ENCODE results near the gene CCL21.

The CCL21 gene

GRCh38 chr9:34665067-34665380, 44.9 kb downstream of the CCL21 start:
- H3K27ac ChIP-seq (ENCODE audit: extremely low read depth, low read depth, low read length): no peak overlapping the region; the same call in 1 of the 2 replicates
- POLR2A ChIA-PET: interaction anchor here (0.7 to 1.6 kb wide), 9 partner anchors 9 to 786 kb away, joined by 3 to 14 read pairs (median 4); partner anchors contain the start of genes GALT, IL11RA and SIGMAR1

GRCh38 chr9:34664281-34665066, 45.5 kb downstream of the CCL21 start:
- POLR2A ChIA-PET: interaction anchor here (0.7 to 1.6 kb wide), 9 partner anchors 8 to 787 kb away, joined by 3 to 14 read pairs (median 4); partner anchors contain the start of genes GALT, IL11RA and SIGMAR1
- TF ChIP-seq PRDM10 (tag by site-specific recombination; IDR thresholded peaks at IDR 0.05) (peak; percentile 32; the same call in 1 of the 2 replicates), ZSCAN30 (tag by site-specific recombination; IDR thresholded peaks at IDR 0.05) (0 out of 2 replicates have a peak, but pooled peaks have one; percentile 17), ZFP69B (tag by site-specific recombination; IDR thresholded peaks at IDR 0.05) (peak; percentile 75), ZBTB48 (tag by site-specific recombination; IDR thresholded peaks at IDR 0.05) (peak; percentile 36; the same call in 1 of the 2 replicates), ZNF692 (tag by site-specific recombination; IDR thresholded peaks at IDR 0.05) (peak; percentile 78), ZNF600 (tag by site-specific recombination; IDR thresholded peaks at IDR 0.05) (peak; percentile 72), ZNF214 (tag by site-specific recombination; IDR thresholded peaks at IDR 0.05; ENCODE audit: borderline replicate concordance) (no peak), ZNF514 (tag by site-specific recombination; IDR thresholded peaks at IDR 0.05) (no peak), ZNF2 (tag by site-specific recombination; IDR thresholded peaks at IDR 0.05) (no peak), SP2 (tag by site-specific recombination; IDR thresholded peaks at IDR 0.05) (peak; percentile 52)
- TF ChIP-seq, protein P1, sequence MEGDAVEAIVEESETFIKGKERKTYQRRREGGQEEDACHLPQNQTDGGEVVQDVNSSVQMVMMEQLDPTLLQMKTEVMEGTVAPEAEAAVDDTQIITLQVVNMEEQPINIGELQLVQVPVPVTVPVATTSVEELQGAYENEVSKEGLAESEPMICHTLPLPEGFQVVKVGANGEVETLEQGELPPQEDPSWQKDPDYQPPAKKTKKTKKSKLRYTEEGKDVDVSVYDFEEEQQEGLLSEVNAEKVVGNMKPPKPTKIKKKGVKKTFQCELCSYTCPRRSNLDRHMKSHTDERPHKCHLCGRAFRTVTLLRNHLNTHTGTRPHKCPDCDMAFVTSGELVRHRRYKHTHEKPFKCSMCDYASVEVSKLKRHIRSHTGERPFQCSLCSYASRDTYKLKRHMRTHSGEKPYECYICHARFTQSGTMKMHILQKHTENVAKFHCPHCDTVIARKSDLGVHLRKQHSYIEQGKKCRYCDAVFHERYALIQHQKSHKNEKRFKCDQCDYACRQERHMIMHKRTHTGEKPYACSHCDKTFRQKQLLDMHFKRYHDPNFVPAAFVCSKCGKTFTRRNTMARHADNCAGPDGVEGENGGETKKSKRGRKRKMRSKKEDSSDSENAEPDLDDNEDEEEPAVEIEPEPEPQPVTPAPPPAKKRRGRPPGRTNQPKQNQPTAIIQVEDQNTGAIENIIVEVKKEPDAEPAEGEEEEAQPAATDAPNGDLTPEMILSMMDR (tag by site-specific recombination; IDR thresholded peaks at IDR 0.05): peak; percentile 79
- H3K9me3 ChIP-seq (ENCODE audit: control insufficient read depth, insufficient read depth, low read depth, low read length): no peaks in the 10 kb centered on the region
- CTCF ChIA-PET: interaction anchor here (0.5 to 2.4 kb wide), 12 partner anchors 12 to 908 kb away, joined by 3 to 17 read pairs (median 4); partner anchors contain the start of gene GALT
- H3K4me3 ChIP-seq (ENCODE audit: low read depth, low read length): no peak overlapping the region
- no peak overlapping the region; the same call in 1 of the 2 replicates for H3K27ac ChIP-seq (ENCODE audit: extremely low read depth, low read depth, low read length)
- H3K36me3 ChIP-seq (ENCODE audit: control insufficient read depth in 2 of 2, insufficient read depth in 1 of 2, low read length in 2 of 2): peaks cover 0 to 34% of the 10 kb centered on the region in 2 experiments; a peak in 1 of 3 replicates
- peaks cover 5% of the 10 kb centered on the region; the same call in 1 of the 2 replicates for H3K4me1 ChIP-seq (ENCODE audit: control insufficient read depth, insufficient read depth, low read length)

More at GRCh38 chr9:34665067-34665380, 44.9 kb downstream of the CCL21 start:
- TF ChIP-seq, protein P2, sequence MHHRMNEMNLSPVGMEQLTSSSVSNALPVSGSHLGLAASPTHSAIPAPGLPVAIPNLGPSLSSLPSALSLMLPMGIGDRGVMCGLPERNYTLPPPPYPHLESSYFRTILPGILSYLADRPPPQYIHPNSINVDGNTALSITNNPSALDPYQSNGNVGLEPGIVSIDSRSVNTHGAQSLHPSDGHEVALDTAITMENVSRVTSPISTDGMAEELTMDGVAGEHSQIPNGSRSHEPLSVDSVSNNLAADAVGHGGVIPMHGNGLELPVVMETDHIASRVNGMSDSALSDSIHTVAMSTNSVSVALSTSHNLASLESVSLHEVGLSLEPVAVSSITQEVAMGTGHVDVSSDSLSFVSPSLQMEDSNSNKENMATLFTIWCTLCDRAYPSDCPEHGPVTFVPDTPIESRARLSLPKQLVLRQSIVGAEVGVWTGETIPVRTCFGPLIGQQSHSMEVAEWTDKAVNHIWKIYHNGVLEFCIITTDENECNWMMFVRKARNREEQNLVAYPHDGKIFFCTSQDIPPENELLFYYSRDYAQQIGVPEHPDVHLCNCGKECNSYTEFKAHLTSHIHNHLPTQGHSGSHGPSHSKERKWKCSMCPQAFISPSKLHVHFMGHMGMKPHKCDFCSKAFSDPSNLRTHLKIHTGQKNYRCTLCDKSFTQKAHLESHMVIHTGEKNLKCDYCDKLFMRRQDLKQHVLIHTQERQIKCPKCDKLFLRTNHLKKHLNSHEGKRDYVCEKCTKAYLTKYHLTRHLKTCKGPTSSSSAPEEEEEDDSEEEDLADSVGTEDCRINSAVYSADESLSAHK (tag by site-specific recombination; IDR thresholded peaks at IDR 0.05): 0 out of 2 replicates have a peak, but pooled peaks have one; percentile 36
- 0 out of 2 replicates have a peak, but pooled peaks have one; percentile 42 for TF ChIP-seq SP3 (tag by site-specific recombination; IDR thresholded peaks at IDR 0.05)
- no peak for TF ChIP-seq ZNF571 (tag by site-specific recombination; IDR thresholded peaks at IDR 0.05)
- peak overlapping the region; percentile 20; the same call in 1 of the 2 replicates for H3K4me3 ChIP-seq (ENCODE audit: low read depth, low read length)
- H3K4me1 ChIP-seq (ENCODE audit: control insufficient read depth, insufficient read depth, low read length): peaks cover 5% of the 10 kb centered on the region; the same call in 1 of the 2 replicates
- CTCF ChIA-PET: interaction anchor here (0.5 to 2.4 kb wide), 7 partner anchors 18 to 908 kb away, joined by 3 to 17 read pairs (median 5); partner anchors contain the start of gene GALT
- H3K36me3 ChIP-seq (ENCODE audit: control insufficient read depth in 2 of 2, insufficient read depth in 1 of 2, low read length in 2 of 2): peaks cover 0 to 31% of the 10 kb centered on the region in 2 experiments; a peak in 1 of 3 replicates
- H3K9me3 ChIP-seq (ENCODE audit: control insufficient read depth, insufficient read depth, low read depth, low read length): no peaks in the 10 kb centered on the region
